Retinal pigment epithelial cell (primary cell): ENCODE results near the gene LIN7B.
A peak's percentile ranks its signal among the peaks of the same experiment; 100 is the strongest.
"Not testable (repeated sequence)": the region's sequence is repeated elsewhere in the genome, so short reads cannot be mapped to it uniquely, and the experiment has no call there.

Source experiments
- DNase-seq: peaks from one replicate; pipeline ENCODE4 v3.0.0-alpha.2; 2010; ENCODE audit warnings: low read depth
- H3K4me3 ChIP-seq: 2 replicates; pipeline ENCODE4 v1.5.1; 2011; ENCODE audit warnings: mild to moderate bottlenecking, low read length, control low read depth, moderate library complexity
- CTCF ChIP-seq: conservative IDR thresholded peaks from 2 replicates; pipeline ENCODE4 v1.5.1; 2011; ENCODE audit warnings: low read depth, low read length, control low read depth, inconsistent platforms

Gene LIN7B

GRCh38 chr19:49071860-49072547, 42.2 kb upstream of the LIN7B start:
- no peak overlapping the region for H3K4me3 ChIP-seq
- no peak for DNase-seq
- no peak for TF ChIP-seq CTCF

GRCh38 chr19:49073514-49074378, 40.4 kb upstream of the LIN7B start:
- no peak for DNase-seq
- peak; percentile 45 for TF ChIP-seq CTCF
- no peak overlapping the region for H3K4me3 ChIP-seq

- peak; percentile 66 for TF ChIP-seq CTCF
- H3K4me3 ChIP-seq, DNase-seq: not testable (repeated sequence)
These were observed 39.3 kb upstream of the LIN7B start for GRCh38 chr19:49074869-49075268.

- no peak for TF ChIP-seq CTCF
- no peak for DNase-seq
- no peak overlapping the region for H3K4me3 ChIP-seq
These were observed 33.8 kb upstream of the LIN7B start for GRCh38 chr19:49080392-49080791.

- TF ChIP-seq CTCF: no peak
- no peak overlapping the region for H3K4me3 ChIP-seq
- no peak for DNase-seq
These were observed 32.9 kb upstream of the LIN7B start for GRCh38 chr19:49081273-49081672.

- no peak for TF ChIP-seq CTCF
These were observed 29.8 kb upstream of the LIN7B start for GRCh38 chr19:49084206-49085019.

More at GRCh38 chr19:49084206-49085019, 29.8 kb upstream of the LIN7B start:
- no peak for DNase-seq
- H3K4me3 ChIP-seq: peak overlapping the region; percentile 46
